Epithelial cell of esophagus (primary cell): ENCODE data around the gene FABP1.

Experiments
- DNase-seq: peaks from one replicate; pipeline ENCODE4 v3.0.0; 2010; ENCODE audit warnings: low read depth
- H3K4me3 ChIP-seq: 2 replicates; pipeline ENCODE4 v1.5.1; 2011; ENCODE audit warnings: mild to moderate bottlenecking, low read length, control low read depth
- CTCF ChIP-seq: IDR thresholded peaks from 2 replicates; pipeline ENCODE4 v1.5.1; 2011; ENCODE audit warnings: low read depth, mild to moderate bottlenecking, low read length, control low read depth, inconsistent platforms; ENCODE audit not compliant: insufficient read depth; ENCODE audit errors: missing control alignments

FABP1 gene

GRCh38 chr2:88139203-88139702 lies 11.4 kb upstream of the FABP1 start:
- no peak for TF ChIP-seq CTCF
- no peak for DNase-seq
- no peak overlapping the region for H3K4me3 ChIP-seq

GRCh38 chr2:88137833-88138232 lies 10.0 kb upstream of the FABP1 start:
- TF ChIP-seq CTCF = no peak
- H3K4me3 ChIP-seq = no peak overlapping the region
- no peak for DNase-seq

- DNase-seq = no peak
- TF ChIP-seq CTCF = no peak
- H3K4me3 ChIP-seq = no peak overlapping the region
These were observed 9.0 kb upstream of the FABP1 start for GRCh38 chr2:88136817-88137216.

GRCh38 chr2:88133875-88134274 lies 6.0 kb upstream of the FABP1 start:
- no peak for TF ChIP-seq CTCF
- no peak overlapping the region for H3K4me3 ChIP-seq
- DNase-seq = no peak

- H3K4me3 ChIP-seq = no peak overlapping the region
- no peak for DNase-seq
- TF ChIP-seq CTCF = no peak
These were observed 4.1 kb upstream of the FABP1 start for GRCh38 chr2:88131999-88132368.

GRCh38 chr2:88131201-88131998 lies 3.5 kb upstream of the FABP1 start:
- TF ChIP-seq CTCF = no peak
- DNase-seq = no peak

More at GRCh38 chr2:88131201-88131998, 3.5 kb upstream of the FABP1 start:
- H3K4me3 ChIP-seq = no peak overlapping the region
